MCF 10A (cell line): Measurements from ENCODE around the gene CST1. TPM values are rescaled to one million over a fixed set of nuclear protein-coding genes. Genes with fewer than 3 reads are reported as not detected.

Experiments used
- BruUV-seq: library from RNA; stranded (reverse); fragments of 400-500 nt; replicated peaks from 2 replicates; lab custom pipeline; 2021; lab: Mats Ljungman, UMichigan
- CTCF ChIA-PET: fragments of 300-600 bp; sonication (Branson Sonifier 250); formaldehyde crosslinking; extraction: SDS; loops from one replicate; lab custom pipeline; 2021; ENCODE audit warnings: antibody characterized with exemption, inconsistent platforms; lab: Yijun Ruan, JAX
- POLR2A ChIA-PET: fragments of 300-600, 350-650 bp; sonication (Branson Sonifier 250); formaldehyde crosslinking; extraction: SDS; loops from one replicate; lab custom pipeline; 2020; ENCODE audit warnings: antibody characterized with exemption, inconsistent platforms; lab: Yijun Ruan, JAX
- DNase-seq: peaks from one replicate; pipeline ENCODE4 v3.0.0-alpha.2; 2018; ENCODE audit not compliant: unreplicated experiment
- H3K27ac Mint-ChIP-seq: one replicate; pipeline ENCODE4 v1.8.0; 2022; ENCODE audit warnings: mild to moderate bottlenecking, low read depth, mixed read lengths; ENCODE audit not compliant: unreplicated experiment
- H3K27me3 Mint-ChIP-seq: one replicate; pipeline ENCODE4 v1.8.0; 2022; ENCODE audit warnings: mixed read lengths; ENCODE audit not compliant: insufficient read depth, unreplicated experiment
- H3K36me3 Mint-ChIP-seq: one replicate; pipeline ENCODE4 v1.8.0; 2022; ENCODE audit warnings: mild to moderate bottlenecking, moderate library complexity, mixed read lengths; ENCODE audit not compliant: insufficient read depth, unreplicated experiment
- H3K4me1 Mint-ChIP-seq: one replicate; pipeline ENCODE4 v1.8.0; 2022; ENCODE audit warnings: mixed read lengths; ENCODE audit not compliant: insufficient read depth, unreplicated experiment
- H3K4me3 Mint-ChIP-seq: one replicate; pipeline ENCODE4 v1.8.0; 2022; ENCODE audit warnings: mild to moderate bottlenecking, moderate library complexity, mixed read lengths; ENCODE audit not compliant: unreplicated experiment
- H3K9me3 Mint-ChIP-seq: one replicate; pipeline ENCODE4 v1.8.0; 2022; ENCODE audit warnings: mixed read lengths; ENCODE audit not compliant: unreplicated experiment
- CTCF ChIP-seq: fragments of 200-600 bp; IDR thresholded peaks from one replicate; pipeline ENCODE4 v1.8.0; 2022; ENCODE audit warnings: antibody characterized with exemption, mild to moderate bottlenecking; ENCODE audit not compliant: unreplicated experiment
- intact Hi-C: fragments of 100-400 bp; cut with micrococcal nuclease; formaldehyde crosslinking; loops from 2 replicates; pipeline ENCODE4 v1.14.1; 2022
- total RNA-seq: library from RNA; stranded (reverse); gene quantifications from 2 replicates; pipeline ENCODE4 v1.2.3, GENCODE V29; 2022

The CST1 gene
- total RNA-seq, 1 experiment from 2014 or later = not detected

DNA sequence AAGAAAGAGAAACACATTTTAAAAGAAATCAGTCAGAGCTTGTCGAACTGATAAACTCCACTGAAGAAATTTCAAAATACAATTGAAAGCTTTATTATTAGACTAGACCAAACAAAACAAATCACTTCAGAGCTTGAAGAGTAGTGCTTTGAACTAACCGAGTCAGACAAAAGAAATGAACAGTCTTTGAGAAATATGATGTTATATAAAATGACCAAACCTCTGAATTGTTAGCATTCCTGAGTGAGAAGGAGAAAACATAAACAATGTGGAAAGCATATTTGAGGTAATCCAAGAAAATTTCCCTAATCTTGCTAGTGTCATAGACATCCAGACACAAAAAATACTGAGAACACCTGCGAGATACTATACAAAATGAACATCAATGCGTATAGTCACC, 48.7 kb downstream of the CST1 start:
- H3K9me3 Mint-ChIP-seq = peaks cover 7% of the 10 kb centered on the region
- DNase-seq = no peak
- no peak overlapping the region for H3K4me3 Mint-ChIP-seq
- ChIA-PET POLR2A (interaction anchor here (0.6 kb wide), 1 partner anchor 1529 kb away, joined by 3 read pairs; no protein-coding TSS in a partner anchor), CTCF (interaction anchor here (0.5 to 2.5 kb wide), 4 partner anchors 10 to 54 kb away, joined by 4 to 9 read pairs (median 5); no protein-coding TSS in a partner anchor)
- no TSS peak for BruUV-seq
- H3K36me3 Mint-ChIP-seq = peaks cover 7% of the 10 kb centered on the region
- no peak overlapping the region for H3K27ac Mint-ChIP-seq
- H3K27me3 Mint-ChIP-seq = peaks cover 41% of the 10 kb centered on the region
- peaks cover 6% of the 10 kb centered on the region for H3K4me1 Mint-ChIP-seq
- intact Hi-C loops = no loop called here
- no peak for TF ChIP-seq CTCF

- ChIA-PET CTCF (no interaction called here), POLR2A (no interaction called here)
- H3K36me3 Mint-ChIP-seq = peaks cover 7% of the 10 kb centered on the region
- no TSS peak for BruUV-seq
- TF ChIP-seq CTCF = no peak
- intact Hi-C loops = no loop called here
- peaks cover 7% of the 10 kb centered on the region for H3K9me3 Mint-ChIP-seq
- H3K27ac Mint-ChIP-seq = no peak overlapping the region
- peaks cover 6% of the 10 kb centered on the region for H3K4me1 Mint-ChIP-seq
- DNase-seq = no peak
- H3K4me3 Mint-ChIP-seq = no peak overlapping the region
- H3K27me3 Mint-ChIP-seq = peaks cover 42% of the 10 kb centered on the region
Measured at GRCh38 chr20:23700931-23701330, 49.8 kb downstream of the CST1 start.

- no peak for DNase-seq
- H3K9me3 Mint-ChIP-seq = no peaks in the 10 kb centered on the region
- no peak for TF ChIP-seq CTCF
- peaks cover 43% of the 10 kb centered on the region for H3K27me3 Mint-ChIP-seq
- POLR2A ChIA-PET = no interaction called here
- H3K27ac Mint-ChIP-seq = no peak overlapping the region
- CTCF ChIA-PET = no interaction called here
- BruUV-seq = no TSS peak
- peaks cover under 1% of the 10 kb centered on the region for H3K4me1 Mint-ChIP-seq
- intact Hi-C loops = no loop called here
- H3K36me3 Mint-ChIP-seq = no peaks in the 10 kb centered on the region
- no peak overlapping the region for H3K4me3 Mint-ChIP-seq
Measured at GRCh38 chr20:23697947-23698346, 52.8 kb downstream of the CST1 start.

Other genes starting within 250 kb of the CST1 start
- not detected in 2 replicates for gene CST9L, start 182.5 kb downstream of the CST1 start, total RNA-seq
- gene CST9, start 145.0 kb downstream of the CST1 start, total RNA-seq = not detected in 2 replicates
- 303 and 315 TPM in 2 replicates for gene CST3, start 113.0 kb downstream of the CST1 start, total RNA-seq
- not detected in 2 replicates for gene CST4, start 61.9 kb downstream of the CST1 start, total RNA-seq
- not detected in 2 replicates for gene CST2, start 75.8 kb upstream of the CST1 start, total RNA-seq
- gene CST5, start 128.8 kb upstream of the CST1 start, total RNA-seq = not detected in 2 replicates
- not detected in 2 replicates for gene GGTLC1, start 237.8 kb upstream of the CST1 start, total RNA-seq